ENCODE measurements around the gene LMOD3. TPM values are rescaled to one million over a fixed set of nuclear protein-coding genes. Genes with fewer than 3 reads are reported as not detected.

The LMOD3 gene
- polyA plus RNA-seq, 1 donor (not counting 4 experiments of a cell fraction or from before 2014, with no cell fraction given) = not detected

DNA sequence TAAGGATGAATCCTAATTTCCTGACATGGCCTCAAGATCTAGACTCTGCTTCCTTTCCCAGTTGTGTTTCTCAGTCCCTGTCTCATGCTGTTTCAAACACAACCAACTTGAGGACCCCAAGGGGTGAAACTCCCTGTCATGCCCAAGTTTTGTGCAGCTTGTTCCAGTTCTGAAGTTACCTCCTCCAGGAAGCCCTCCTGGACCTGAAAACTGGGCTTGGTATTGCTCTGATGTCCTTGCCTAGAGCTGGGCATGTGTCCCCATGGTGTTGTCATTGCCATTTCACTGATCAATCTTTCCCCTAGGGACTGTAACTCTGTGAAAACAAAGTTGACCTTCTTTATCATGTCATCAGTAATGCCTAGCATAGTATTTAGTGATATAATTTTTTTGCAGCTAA, 6.1 kb upstream of the LMOD3 start:
- Histone ChIP-seq H3K4me3 (ENCODE audit: control insufficient read depth in 2 of 3, extremely low read depth in 1 of 3, insufficient read depth in 2 of 3, low read depth in 1 of 3, low read length in 3 of 3) (no peak overlapping the region), H3K36me3 (ENCODE audit: control insufficient read depth in 2 of 2, extremely low read depth in 1 of 2, insufficient read depth in 2 of 2, low read length in 2 of 2) (no peaks in the 10 kb centered on the region), H4K20me1 (ENCODE audit: control insufficient read depth, extremely low read depth, insufficient read depth, low read length) (no peaks in the 10 kb centered on the region), H3K9me1 (ENCODE audit: control insufficient read depth, extremely low read depth, insufficient read depth, low read length) (no peaks in the 10 kb centered on the region), H3K9me3 (ENCODE audit: control insufficient read depth, low read depth, low read length) (no peaks in the 10 kb centered on the region), H3K79me2 (ENCODE audit: control insufficient read depth, insufficient read depth, low read length) (no peaks in the 10 kb centered on the region), H3K4me2 (ENCODE audit: control insufficient read depth, extremely low read depth, insufficient read depth, low read depth, low read length) (no peak overlapping the region), H3K27ac (ENCODE audit: control insufficient read depth, insufficient read depth, low read length) (no peak overlapping the region), H3K4me1 (ENCODE audit: control insufficient read depth, extremely low read depth, insufficient read depth, low read length) (no peaks in the 10 kb centered on the region), H2AFZ (ENCODE audit: control insufficient read depth, low read length) (no peak overlapping the region), H3K27me3 (ENCODE audit: control insufficient read depth, extremely low read depth, insufficient read depth, low read length) (no peaks in the 10 kb centered on the region), H3K9ac (ENCODE audit: control insufficient read depth, extremely low read depth, insufficient read depth, low read length) (no peak overlapping the region)
- dilution Hi-C loops (cut with MboI; ENCODE audit: extremely low pct_ligation_motif_present, low sequenced_read_pairs) = no loop called here
- DNase-seq (ENCODE audit: low read depth, low spot score) = no peak
- no peak for TF ChIP-seq EZH2 (IDR thresholded peaks at IDR 0.05; ENCODE audit: low read length)
- TF ChIP-seq, protein P1, sequence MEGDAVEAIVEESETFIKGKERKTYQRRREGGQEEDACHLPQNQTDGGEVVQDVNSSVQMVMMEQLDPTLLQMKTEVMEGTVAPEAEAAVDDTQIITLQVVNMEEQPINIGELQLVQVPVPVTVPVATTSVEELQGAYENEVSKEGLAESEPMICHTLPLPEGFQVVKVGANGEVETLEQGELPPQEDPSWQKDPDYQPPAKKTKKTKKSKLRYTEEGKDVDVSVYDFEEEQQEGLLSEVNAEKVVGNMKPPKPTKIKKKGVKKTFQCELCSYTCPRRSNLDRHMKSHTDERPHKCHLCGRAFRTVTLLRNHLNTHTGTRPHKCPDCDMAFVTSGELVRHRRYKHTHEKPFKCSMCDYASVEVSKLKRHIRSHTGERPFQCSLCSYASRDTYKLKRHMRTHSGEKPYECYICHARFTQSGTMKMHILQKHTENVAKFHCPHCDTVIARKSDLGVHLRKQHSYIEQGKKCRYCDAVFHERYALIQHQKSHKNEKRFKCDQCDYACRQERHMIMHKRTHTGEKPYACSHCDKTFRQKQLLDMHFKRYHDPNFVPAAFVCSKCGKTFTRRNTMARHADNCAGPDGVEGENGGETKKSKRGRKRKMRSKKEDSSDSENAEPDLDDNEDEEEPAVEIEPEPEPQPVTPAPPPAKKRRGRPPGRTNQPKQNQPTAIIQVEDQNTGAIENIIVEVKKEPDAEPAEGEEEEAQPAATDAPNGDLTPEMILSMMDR (optimal IDR thresholded peaks at IDR 0.05 in 1 of 3, IDR thresholded peaks at IDR 0.05 in 1 of 3, conservative IDR thresholded peaks at IDR 0.05 in 1 of 3; ENCODE audit: extremely low read depth in 1 of 3, insufficient read depth in 2 of 3, low read length in 3 of 3) = no peak
- no peak for FAIRE-seq

DNA sequence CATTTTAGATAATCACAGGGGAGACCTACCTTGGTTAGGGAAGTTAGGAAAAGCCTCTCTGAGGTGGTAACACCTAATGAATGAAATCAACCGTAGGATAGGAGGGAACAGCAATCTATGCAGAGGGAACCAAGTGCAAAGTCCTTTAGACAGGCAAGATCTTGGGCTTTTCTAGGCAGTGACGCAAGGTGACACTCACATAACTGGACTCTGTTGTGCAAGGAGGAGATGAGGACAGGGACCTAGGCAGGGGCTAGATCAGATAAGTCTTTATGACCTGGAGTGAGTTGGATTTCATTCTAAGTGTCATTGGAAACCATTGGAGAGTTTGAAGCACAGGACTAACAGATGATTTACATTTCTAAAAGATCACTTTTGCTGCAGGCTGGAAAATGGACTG, 4.6 kb upstream of the LMOD3 start:
- no peaks in the 10 kb centered on the region for H3K36me3 ChIP-seq (ENCODE audit: control insufficient read depth in 2 of 2, extremely low read depth in 1 of 2, insufficient read depth in 2 of 2, low read length in 2 of 2)
- no peaks in the 10 kb centered on the region for H3K79me2 ChIP-seq (ENCODE audit: control insufficient read depth, insufficient read depth, low read length)
- H3K4me2 ChIP-seq (ENCODE audit: control insufficient read depth, extremely low read depth, insufficient read depth, low read depth, low read length) = no peak overlapping the region
- no peak overlapping the region for H3K4me3 ChIP-seq (ENCODE audit: control insufficient read depth in 2 of 3, extremely low read depth in 1 of 3, insufficient read depth in 2 of 3, low read depth in 1 of 3, low read length in 3 of 3)
- no peak overlapping the region for H3K27ac ChIP-seq (ENCODE audit: control insufficient read depth, insufficient read depth, low read length)
- H4K20me1 ChIP-seq (ENCODE audit: control insufficient read depth, extremely low read depth, insufficient read depth, low read length) = no peaks in the 10 kb centered on the region
- H3K27me3 ChIP-seq (ENCODE audit: control insufficient read depth, extremely low read depth, insufficient read depth, low read length) = no peaks in the 10 kb centered on the region
- H3K9me1 ChIP-seq (ENCODE audit: control insufficient read depth, extremely low read depth, insufficient read depth, low read length) = no peaks in the 10 kb centered on the region
- no peaks in the 10 kb centered on the region for H3K4me1 ChIP-seq (ENCODE audit: control insufficient read depth, extremely low read depth, insufficient read depth, low read length)
- no peak overlapping the region for H3K9ac ChIP-seq (ENCODE audit: control insufficient read depth, extremely low read depth, insufficient read depth, low read length)
- H3K9me3 ChIP-seq (ENCODE audit: control insufficient read depth, low read depth, low read length) = no peaks in the 10 kb centered on the region
- FAIRE-seq (peak; percentile 34), DNase-seq (ENCODE audit: low read depth, low spot score) (no peak)
- TF ChIP-seq EZH2 (IDR thresholded peaks at IDR 0.05; ENCODE audit: low read length) = no peak
- TF ChIP-seq, protein P1 (optimal IDR thresholded peaks at IDR 0.05 in 1 of 3, IDR thresholded peaks at IDR 0.05 in 1 of 3, conservative IDR thresholded peaks at IDR 0.05 in 1 of 3; ENCODE audit: extremely low read depth in 1 of 3, insufficient read depth in 2 of 3, low read length in 3 of 3) = no peak
- H2AFZ ChIP-seq (ENCODE audit: control insufficient read depth, low read length) = no peak overlapping the region
- dilution Hi-C loops (cut with MboI; ENCODE audit: extremely low pct_ligation_motif_present, low sequenced_read_pairs) = no loop called here
